PFSK-1 (cell line): Measurements from ENCODE around the gene GSC2.

Experiments used
- FOXP2 ChIP-seq: optimal IDR thresholded peaks from 2 replicates; pipeline ENCODE3; 2011; ENCODE audit warnings: borderline replicate concordance, control low read depth, inconsistent platforms; ENCODE audit not compliant: insufficient read depth; ENCODE audit errors: extremely low read length, extremely low read depth
- POLR2AphosphoS5 ChIP-seq: IDR thresholded peaks from 2 replicates; pipeline ENCODE4 v1.6.1; 2012; ENCODE audit warnings: low read depth, mild to moderate bottlenecking, control low read depth, low read length, moderate library complexity
- SIN3A ChIP-seq: IDR thresholded peaks from 2 replicates; pipeline ENCODE4 v1.6.1; 2012; ENCODE audit warnings: mild to moderate bottlenecking, low read length, moderate library complexity, borderline replicate concordance; ENCODE audit not compliant: insufficient read depth
- TAF1 ChIP-seq: IDR thresholded peaks from 2 replicates; pipeline ENCODE4 v1.6.1; 2012; ENCODE audit warnings: low read length, control low read depth, borderline replicate concordance; ENCODE audit not compliant: insufficient read depth
- TF ChIP-seq, protein P1 (sequence below), 2 experiments: IDR thresholded peaks; 2 replicates each; pipeline versions ENCODE4 v1.6.1 to v1.8.0; 2011 to 2012; ENCODE audit warnings: low read depth in 2 of 2, low read length in 2 of 2, control low read depth in 1 of 2, inconsistent platforms in 1 of 2, mild to moderate bottlenecking in 1 of 2, moderate library complexity in 1 of 2; ENCODE audit not compliant: insufficient read depth in 1 of 2

DNA sequence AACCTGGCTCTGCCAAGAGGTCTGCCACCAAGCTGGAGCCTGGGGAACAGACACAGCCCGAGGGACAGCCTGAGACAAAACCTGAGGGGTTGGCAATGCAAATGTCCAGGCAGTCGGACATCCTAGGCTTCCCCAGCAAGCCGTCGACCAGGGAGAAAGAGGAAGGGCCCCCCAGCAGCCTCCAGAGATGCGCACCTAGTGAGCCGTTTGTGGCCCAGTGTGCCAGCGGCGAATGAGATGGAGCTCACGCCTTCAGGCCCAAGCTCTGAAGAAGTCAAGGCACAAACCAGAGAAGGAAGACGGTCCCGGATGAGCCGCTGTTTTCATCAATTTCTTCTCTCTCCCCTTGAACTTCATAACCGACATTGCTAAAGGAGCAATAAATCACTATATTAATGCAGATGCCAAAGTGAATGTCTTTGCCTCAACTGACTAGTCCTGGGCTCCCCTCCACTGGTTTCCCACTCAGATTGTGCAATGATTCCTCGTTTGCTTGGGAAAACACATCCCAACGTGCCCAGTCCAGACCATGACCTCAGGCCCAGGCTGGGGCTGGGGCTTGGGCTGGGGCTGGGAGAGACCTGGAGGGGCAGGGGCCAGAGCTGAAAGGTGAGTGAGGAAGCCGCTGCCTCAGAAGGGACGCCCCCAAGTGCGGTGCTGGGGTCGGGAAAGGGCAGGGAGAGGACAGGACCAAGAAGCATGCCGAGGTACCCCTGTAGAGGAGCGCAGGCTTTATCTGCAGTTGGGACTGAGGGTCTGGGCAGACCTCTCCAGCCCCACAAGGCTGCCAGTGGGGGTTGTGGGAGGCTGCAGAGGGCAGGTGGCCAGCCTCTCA lies 24.4 kb downstream of the GSC2 start:
- TF ChIP-seq, protein P1, sequence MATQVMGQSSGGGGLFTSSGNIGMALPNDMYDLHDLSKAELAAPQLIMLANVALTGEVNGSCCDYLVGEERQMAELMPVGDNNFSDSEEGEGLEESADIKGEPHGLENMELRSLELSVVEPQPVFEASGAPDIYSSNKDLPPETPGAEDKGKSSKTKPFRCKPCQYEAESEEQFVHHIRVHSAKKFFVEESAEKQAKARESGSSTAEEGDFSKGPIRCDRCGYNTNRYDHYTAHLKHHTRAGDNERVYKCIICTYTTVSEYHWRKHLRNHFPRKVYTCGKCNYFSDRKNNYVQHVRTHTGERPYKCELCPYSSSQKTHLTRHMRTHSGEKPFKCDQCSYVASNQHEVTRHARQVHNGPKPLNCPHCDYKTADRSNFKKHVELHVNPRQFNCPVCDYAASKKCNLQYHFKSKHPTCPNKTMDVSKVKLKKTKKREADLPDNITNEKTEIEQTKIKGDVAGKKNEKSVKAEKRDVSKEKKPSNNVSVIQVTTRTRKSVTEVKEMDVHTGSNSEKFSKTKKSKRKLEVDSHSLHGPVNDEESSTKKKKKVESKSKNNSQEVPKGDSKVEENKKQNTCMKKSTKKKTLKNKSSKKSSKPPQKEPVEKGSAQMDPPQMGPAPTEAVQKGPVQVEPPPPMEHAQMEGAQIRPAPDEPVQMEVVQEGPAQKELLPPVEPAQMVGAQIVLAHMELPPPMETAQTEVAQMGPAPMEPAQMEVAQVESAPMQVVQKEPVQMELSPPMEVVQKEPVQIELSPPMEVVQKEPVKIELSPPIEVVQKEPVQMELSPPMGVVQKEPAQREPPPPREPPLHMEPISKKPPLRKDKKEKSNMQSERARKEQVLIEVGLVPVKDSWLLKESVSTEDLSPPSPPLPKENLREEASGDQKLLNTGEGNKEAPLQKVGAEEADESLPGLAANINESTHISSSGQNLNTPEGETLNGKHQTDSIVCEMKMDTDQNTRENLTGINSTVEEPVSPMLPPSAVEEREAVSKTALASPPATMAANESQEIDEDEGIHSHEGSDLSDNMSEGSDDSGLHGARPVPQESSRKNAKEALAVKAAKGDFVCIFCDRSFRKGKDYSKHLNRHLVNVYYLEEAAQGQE (IDR thresholded peaks at IDR 0.05; ENCODE audit: insufficient read depth in 1 of 2, low read depth in 2 of 2, low read length in 2 of 2): no peak
- TF ChIP-seq POLR2AphosphoS5 (no peak), TAF1 (no peak), SIN3A (no peak), FOXP2 (no peak)
